GM10248 (cell line): ENCODE results near the gene ANO1.

Experiments used
- CTCF ChIA-PET: fragments of 300-600 bp; sonication (Branson Sonifier 250); formaldehyde crosslinking; extraction: SDS; loops from one replicate; lab custom pipeline; 2021; ENCODE audit warnings: antibody characterized with exemption; lab: Yijun Ruan, JAX
- POLR2A ChIA-PET: fragments of 350-650 bp; sonication (Branson Sonifier 250); formaldehyde crosslinking; extraction: SDS; loops from one replicate; lab custom pipeline; 2020; ENCODE audit warnings: antibody characterized with exemption; lab: Yijun Ruan, JAX
- DNase-seq: peaks from one replicate; pipeline ENCODE4 v3.0.0; 2012; ENCODE audit errors: extremely low spot score
- TF ChIP-seq, protein P1 (sequence below): IDR thresholded peaks from 2 replicates; pipeline ENCODE4 v1.5.1; 2012; ENCODE audit warnings: mild to moderate bottlenecking, low read depth; ENCODE audit errors: extremely low read depth, missing control alignments, control extremely low read depth

The ANO1 gene

DNA sequence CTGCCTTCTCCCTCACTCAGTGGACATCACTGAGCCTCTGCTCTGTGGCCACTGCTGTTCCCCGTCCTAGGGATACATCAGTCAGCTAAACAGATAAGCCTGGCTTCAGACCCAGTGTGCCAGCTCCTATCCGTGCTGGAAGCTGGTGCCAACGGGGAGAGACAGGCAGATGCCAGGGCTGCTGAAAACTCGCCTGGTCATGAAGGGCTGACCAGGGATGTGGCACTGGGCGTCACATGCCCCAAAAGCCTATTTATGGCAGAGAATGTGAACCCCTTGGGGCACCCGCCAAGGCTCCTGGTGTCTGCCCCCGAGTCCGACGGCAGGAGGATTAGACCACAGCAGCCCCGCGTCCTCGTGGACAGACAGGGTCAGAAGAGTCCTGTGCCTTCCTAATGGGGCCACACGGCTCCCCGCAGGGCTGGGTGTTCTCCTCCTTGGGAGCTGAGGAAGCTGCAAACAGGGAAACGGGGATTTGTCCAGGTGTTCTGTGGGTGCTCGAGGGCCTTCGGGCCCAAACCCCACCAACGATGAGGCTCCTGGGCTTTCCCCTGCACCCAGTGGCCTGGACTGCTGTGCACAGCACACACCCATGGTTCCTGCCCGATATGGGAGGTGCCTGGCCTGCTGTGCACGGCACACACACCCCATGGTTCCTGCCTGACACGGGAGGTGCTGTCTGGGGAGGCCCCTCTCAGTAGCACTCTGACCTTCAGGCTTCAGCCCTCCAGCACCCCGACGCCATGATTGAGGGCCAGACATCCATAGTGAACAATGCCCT, 19.9 kb downstream of the ANO1 start:
- POLR2A ChIA-PET, result interaction anchor here (0.6 kb wide), 1 partner anchor 299 kb away, joined by 3 read pairs; no protein-coding TSS in a partner anchor
- no peak for DNase-seq
- TF ChIP-seq, protein P1, sequence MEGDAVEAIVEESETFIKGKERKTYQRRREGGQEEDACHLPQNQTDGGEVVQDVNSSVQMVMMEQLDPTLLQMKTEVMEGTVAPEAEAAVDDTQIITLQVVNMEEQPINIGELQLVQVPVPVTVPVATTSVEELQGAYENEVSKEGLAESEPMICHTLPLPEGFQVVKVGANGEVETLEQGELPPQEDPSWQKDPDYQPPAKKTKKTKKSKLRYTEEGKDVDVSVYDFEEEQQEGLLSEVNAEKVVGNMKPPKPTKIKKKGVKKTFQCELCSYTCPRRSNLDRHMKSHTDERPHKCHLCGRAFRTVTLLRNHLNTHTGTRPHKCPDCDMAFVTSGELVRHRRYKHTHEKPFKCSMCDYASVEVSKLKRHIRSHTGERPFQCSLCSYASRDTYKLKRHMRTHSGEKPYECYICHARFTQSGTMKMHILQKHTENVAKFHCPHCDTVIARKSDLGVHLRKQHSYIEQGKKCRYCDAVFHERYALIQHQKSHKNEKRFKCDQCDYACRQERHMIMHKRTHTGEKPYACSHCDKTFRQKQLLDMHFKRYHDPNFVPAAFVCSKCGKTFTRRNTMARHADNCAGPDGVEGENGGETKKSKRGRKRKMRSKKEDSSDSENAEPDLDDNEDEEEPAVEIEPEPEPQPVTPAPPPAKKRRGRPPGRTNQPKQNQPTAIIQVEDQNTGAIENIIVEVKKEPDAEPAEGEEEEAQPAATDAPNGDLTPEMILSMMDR, result no peak
- CTCF ChIA-PET, result interaction anchor here (0.7 kb wide), 1 partner anchor 19 kb away, joined by 3 read pairs; no protein-coding TSS in a partner anchor

DNA sequence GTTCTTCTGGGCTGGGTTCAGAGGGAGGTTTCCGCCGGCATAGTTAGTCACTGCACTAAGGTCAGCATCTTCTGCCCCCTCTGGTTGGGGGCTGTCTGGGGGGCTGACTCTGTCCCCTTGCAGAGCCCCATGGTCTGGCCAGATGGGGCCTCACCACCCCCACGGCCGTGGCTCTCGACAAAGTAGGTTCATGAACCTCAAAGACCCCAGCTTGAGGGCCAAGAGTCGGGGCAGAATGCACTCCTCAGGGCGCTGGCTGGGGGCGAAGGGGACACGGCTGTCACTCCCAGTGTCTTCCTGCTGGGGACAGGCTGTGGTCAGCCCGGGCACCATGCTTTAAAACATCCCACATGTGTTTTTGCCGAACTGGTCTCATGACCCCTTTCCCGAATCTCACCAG, 20.8 kb downstream of the ANO1 start:
- TF ChIP-seq, protein P1, result no peak
- ChIA-PET CTCF (interaction anchor here (0.7 kb wide), 1 partner anchor 18 kb away, joined by 3 read pairs; no protein-coding TSS in a partner anchor), POLR2A (no interaction called here)
- DNase-seq, result no peak

DNA sequence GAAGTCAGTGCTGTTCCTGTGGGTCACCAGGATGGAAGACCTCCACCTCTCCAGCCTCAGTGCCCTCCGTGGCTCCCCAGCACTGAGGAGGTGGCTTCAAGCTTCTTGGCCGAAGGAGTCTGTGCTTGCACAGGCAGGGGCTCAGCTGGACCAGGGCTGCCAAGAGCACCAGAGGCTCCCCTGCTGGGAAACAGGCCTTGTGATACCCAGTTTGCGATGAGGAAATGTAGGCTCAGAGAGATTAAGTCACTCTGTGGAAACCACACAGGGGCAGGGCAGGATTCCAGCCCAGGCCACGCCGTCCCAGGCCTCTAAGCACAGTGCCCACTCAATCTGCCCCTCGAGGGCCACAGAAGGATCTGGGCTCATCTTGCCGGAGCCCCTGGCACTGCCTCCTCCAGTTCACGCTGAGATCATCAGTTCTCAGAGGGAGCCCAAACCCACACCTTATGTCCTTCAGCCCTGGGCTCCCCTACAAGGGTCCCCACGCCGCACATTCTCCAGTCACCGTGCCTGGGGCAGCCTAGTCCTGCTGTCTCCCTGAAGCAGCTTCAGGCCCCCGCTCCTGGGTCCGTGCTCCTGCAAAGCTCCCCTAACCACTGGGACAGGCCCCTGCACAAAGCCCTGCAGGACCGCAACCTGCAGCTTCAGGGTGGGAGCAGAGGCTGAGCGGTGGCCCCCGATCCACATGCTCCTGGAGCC, 21.6 kb downstream of the ANO1 start:
- CTCF ChIA-PET, result no interaction called here
- POLR2A ChIA-PET, result no interaction called here
- DNase-seq, result no peak
- TF ChIP-seq, protein P1, result no peak

DNA sequence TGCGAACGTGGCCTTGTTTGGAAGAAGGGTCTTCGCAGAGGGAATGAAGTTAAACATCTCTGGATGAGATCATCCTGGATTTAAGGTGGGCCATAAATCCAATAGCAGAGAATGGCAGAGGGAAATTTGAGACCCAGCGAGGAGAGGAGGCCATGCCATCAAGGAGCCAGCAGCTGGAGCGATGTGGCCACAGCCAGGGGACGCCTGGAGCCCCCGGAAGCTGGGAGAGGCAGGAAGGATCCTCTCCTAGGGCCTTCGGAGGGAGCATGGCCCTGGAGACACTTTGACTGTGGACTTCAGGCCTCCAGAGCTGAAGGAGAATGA, 22.1 kb downstream of the ANO1 start:
- POLR2A ChIA-PET, result no interaction called here
- TF ChIP-seq, protein P1, result no peak
- CTCF ChIA-PET, result no interaction called here
- DNase-seq, result no peak

DNA sequence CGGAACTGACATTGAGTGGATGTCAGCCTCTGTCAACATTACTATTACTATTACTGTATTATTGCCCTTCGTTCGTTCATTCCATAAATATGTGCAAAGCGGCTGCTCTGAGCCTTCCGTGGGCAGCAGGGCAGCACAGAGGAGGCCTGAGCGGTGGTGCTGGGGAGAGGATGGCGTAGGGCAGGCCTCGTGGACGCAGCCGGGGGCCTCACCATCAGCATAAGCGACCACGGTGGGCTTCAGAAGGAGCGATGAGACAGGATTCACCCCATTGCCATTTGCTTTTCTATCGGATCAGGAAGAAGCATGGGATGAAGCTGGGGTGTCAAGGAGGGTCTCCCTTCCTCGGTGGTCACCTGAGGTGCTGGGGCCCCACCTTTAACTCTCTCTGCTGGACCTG, 22.7 kb downstream of the ANO1 start:
- DNase-seq, result no peak
- ChIA-PET POLR2A (interaction anchor here (0.7 kb wide), 1 partner anchor 27 kb away, joined by 6 read pairs; no protein-coding TSS in a partner anchor), CTCF (no interaction called here)
- TF ChIP-seq, protein P1, result no peak

DNA sequence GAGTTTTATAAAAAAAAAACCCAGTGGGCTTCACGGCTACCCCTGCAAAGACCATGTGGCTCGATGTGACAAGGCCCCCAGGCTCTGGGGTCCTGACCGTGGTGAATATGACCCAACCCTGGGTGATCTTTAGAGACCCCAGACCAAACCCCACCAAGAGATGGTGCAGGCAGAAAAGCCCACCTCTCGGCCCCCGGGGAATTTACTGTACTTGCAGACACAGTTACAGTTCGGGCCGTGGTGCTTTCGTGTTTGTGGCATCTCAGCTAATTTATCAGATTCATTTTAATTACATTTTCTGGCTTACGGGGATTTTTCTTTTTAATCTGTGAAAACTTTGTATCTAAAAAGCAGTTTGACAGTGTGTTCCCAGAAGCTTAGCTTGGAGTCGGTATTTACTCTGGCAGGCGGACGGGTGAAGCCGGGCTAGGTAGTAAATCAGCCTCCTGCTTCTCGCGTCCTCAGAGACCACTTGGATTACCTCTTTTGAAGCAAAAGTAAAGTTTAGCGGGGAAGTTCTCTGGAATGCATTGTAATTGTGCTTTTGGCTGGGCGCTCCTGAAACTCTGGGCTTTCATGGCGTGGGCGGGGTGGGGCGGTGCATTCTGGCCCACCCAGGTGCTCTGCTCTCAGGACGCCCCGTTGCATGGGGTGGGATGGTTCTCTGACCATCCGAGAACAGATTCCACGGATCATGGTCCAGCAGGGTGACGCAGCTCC, 25.3 kb downstream of the ANO1 start:
- TF ChIP-seq, protein P1, result no peak
- CTCF ChIA-PET, result no interaction called here

More for the DNA sequence above, 25.3 kb downstream of the ANO1 start:
- POLR2A ChIA-PET, result no interaction called here
- no peak for DNase-seq
